WERI-Rb-1 (cell line): ENCODE measurements around the gene PGLYRP1.

Experiments
- DNase-seq: peaks from one replicate; pipeline ENCODE4 v3.0.0-alpha.2; 2020
- H3K27ac ChIP-seq: fragments of 250-450 bp; sonication (Bioruptor Pico); 2 replicates; pipeline ENCODE4 v1.5.1; 2020; ENCODE audit warnings: mild to moderate bottlenecking, moderate library complexity
- H3K27me3 ChIP-seq: fragments of 250-450 bp; sonication (Bioruptor Pico); 2 replicates; pipeline ENCODE4 v1.5.1; 2021; ENCODE audit warnings: mild to moderate bottlenecking, low read depth, moderate library complexity; ENCODE audit not compliant: insufficient read depth, severe bottlenecking
- H3K36me3 ChIP-seq: fragments of 250-450 bp; sonication (Bioruptor Pico); 2 replicates; pipeline ENCODE4 v1.5.1; 2020; ENCODE audit warnings: mild to moderate bottlenecking, moderate library complexity
- H3K4me3 ChIP-seq: 2 replicates; pipeline ENCODE4 v1.5.1; 2011; ENCODE audit warnings: low read depth, mild to moderate bottlenecking, control low read depth, low read length
- H3K9me3 ChIP-seq: fragments of 250-450 bp; sonication (Bioruptor Pico); 2 replicates; pipeline ENCODE4 v1.5.1; 2021; ENCODE audit warnings: mild to moderate bottlenecking, moderate library complexity; ENCODE audit not compliant: severe bottlenecking
- CTCF ChIP-seq: IDR thresholded peaks from 2 replicates; pipeline ENCODE4 v1.5.1; 2011; ENCODE audit warnings: low read depth, mild to moderate bottlenecking, control low read depth, inconsistent platforms, low read length

PGLYRP1 gene

DNA sequence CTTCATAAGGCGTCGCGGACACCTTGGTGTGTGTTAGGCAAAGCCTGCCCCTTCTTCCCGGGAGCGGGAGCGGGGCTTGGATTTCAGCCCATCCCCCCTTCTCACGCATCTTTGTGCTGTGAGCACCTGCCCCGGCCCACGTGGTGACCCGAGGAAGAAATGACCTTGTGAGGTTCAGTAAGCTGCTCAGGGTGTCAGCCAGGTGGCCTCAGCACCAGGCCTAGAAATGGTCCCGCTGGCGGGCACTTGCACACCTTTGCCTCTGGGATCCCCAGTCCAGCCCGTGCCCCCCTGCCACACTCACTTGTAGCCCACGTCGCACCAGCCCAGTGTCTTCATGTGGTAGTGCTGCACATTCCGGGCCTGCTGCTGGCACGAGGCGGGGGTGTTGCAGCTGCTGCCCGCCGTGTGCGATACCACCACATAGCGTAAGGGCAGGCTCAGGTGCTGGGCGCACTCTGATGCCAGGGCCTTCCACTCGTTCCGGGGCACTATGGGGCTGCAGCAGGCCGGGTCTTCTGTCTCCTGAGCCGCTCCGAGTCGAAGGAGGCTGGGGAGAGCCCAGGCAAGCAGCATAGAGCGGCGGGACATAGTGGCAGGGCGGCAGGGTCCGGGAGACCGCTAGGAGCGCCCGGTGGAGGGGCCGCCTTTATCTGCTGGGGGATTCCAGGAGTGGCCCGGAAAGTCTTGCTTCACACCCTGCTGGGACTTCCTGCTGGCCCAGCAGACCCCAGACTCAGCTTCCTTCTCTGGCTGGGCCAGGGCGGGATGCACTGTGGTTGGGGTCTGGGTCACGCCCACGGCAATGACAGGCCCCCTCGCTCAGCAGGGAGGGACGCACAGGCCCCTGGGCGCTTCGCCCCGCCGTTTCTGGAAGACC, at the start of gene PGLYRP1:
PGLYRP1 (minus strand) TSS at position 623 of the 880 bp plus-strand sequence; CDS start at position 591, 32 bp downstream.
- no peak for DNase-seq
- TF ChIP-seq CTCF: no peak
- no peaks in the 10 kb centered on the region for H3K27me3 ChIP-seq
- H3K9me3 ChIP-seq: peaks cover 3% of the 10 kb centered on the region
- no peaks in the 10 kb centered on the region for H3K36me3 ChIP-seq
- no peak within 1 kb of the TSS for H3K27ac ChIP-seq
- H3K4me3 ChIP-seq: no peak within 1 kb of the TSS

DNA sequence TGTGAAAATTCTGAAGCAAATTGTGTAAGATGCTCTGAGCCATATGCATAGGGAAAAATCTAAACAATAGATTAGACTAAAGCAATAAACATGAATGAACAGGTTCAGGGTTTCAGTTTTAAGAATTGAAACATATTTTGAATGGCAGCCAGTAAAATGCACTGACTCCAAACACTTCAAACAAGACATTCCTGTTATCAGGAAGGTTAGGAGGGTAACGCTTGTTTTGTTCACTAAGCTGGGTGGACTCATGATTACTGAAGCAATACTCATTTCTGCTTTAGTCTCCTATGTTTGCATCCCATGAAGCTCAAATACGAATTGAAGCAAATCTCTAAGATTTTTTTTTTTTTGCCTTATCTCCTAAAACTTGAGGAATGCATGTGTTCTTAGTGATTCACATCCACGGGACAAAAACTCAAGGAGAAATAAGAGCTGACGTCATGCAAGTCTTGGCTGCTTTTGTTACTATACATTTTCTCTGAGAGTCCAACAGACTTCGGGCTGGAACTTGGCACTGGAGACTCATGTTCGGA, 47.0 kb upstream of the PGLYRP1 start:
- no peaks in the 10 kb centered on the region for H3K27me3 ChIP-seq

GRCh38 chr19:46068345-46069258, 45.7 kb upstream of the PGLYRP1 start:
- TF ChIP-seq CTCF: no peak
- Histone ChIP-seq H3K36me3 (no peaks in the 10 kb centered on the region), H3K4me3 (no peak overlapping the region), H3K27ac (no peak overlapping the region), H3K27me3 (no peaks in the 10 kb centered on the region), H3K9me3 (peaks cover 4% of the 10 kb centered on the region)
- DNase-seq: no peak

More for the DNA sequence above, 47.0 kb upstream of the PGLYRP1 start:
- DNase-seq: no peak
- H3K27ac ChIP-seq: no peak overlapping the region
- no peak for TF ChIP-seq CTCF
- H3K9me3 ChIP-seq: peaks cover 4% of the 10 kb centered on the region
- no peak overlapping the region for H3K4me3 ChIP-seq
- no peaks in the 10 kb centered on the region for H3K36me3 ChIP-seq

DNA sequence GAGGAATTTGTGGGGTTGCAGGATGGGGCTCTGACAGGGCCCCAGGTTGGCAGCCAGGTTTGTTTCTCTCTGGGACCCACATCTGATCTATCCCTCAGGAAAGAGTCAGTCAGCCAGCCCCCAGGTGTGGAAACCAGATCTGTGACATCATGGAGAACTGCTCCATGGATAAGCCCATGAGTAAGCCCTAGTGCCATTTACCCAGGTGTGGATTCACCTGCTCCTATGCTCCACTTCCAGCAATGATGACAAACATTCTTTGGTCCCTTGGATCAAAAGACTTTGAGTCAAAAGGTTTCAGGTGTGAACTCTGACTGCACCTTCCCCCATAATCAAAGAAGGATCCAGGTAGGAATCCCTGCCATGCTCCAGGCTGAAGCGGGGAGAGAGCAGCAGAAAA, 44.8 kb upstream of the PGLYRP1 start:
- H3K4me3 ChIP-seq: no peak overlapping the region
- peaks cover 4% of the 10 kb centered on the region for H3K9me3 ChIP-seq
- DNase-seq: no peak
- no peaks in the 10 kb centered on the region for H3K27me3 ChIP-seq
- no peak for TF ChIP-seq CTCF
- H3K36me3 ChIP-seq: no peaks in the 10 kb centered on the region
- no peak overlapping the region for H3K27ac ChIP-seq

DNA sequence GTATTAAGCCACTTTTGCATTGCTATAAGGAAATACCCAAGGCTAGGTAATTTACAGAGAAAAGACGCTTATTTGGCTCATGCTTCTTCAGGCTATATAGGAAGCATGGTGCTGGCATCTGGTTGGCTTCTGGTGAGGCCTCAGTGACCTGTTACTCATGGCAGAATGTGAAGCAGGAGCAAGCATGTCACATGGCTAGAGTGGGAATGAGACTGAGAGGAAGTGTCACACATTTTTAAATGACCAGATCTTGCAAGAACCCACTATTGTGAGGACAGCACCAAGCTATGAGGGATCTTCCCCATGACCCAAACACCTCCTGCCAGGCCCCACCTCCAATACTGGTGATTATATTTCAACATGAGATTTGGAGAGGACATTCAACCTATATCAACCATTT, 43.6 kb upstream of the PGLYRP1 start:
- H3K27me3 ChIP-seq: no peaks in the 10 kb centered on the region

More for the DNA sequence above, 43.6 kb upstream of the PGLYRP1 start:
- no peak for TF ChIP-seq CTCF
- no peak for DNase-seq
- Histone ChIP-seq H3K27ac (no peak overlapping the region), H3K36me3 (no peaks in the 10 kb centered on the region), H3K9me3 (peaks cover 6% of the 10 kb centered on the region), H3K4me3 (no peak overlapping the region)
